Stomach (tissue), 4 donors: ENCODE measurements around the gene BTBD17.

ENCODE experiments used
- CTCF ChIP-seq, 7 experiments: fragments of 450-650 bp in 4 of 7; fragments of 200-600 bp in 3 of 7; sonication (generic) in 3 of 7; IDR thresholded peaks; one replicate each; pipeline ENCODE4 v1.5.1; 2016 to 2019; ENCODE audit warnings: antibody characterized with exemption in 7 of 7, control low read depth in 2 of 7, mild to moderate bottlenecking in 1 of 7
- EP300 ChIP-seq: sonication (generic); formaldehyde crosslinking; IDR thresholded peaks from one replicate; pipeline ENCODE4 v1.6.1; 2017; ENCODE audit warnings: antibody characterized with exemption
- POLR2A ChIP-seq, 4 donors: fragments of 450-650 bp; IDR thresholded peaks; one replicate each; pipeline ENCODE4 v1.6.1; 2016; ENCODE audit warnings: antibody characterized with exemption in 4 of 4, control low read depth in 2 of 4, mild to moderate bottlenecking in 1 of 4, moderate library complexity in 1 of 4
- POLR2AphosphoS5 ChIP-seq, 3 donors: sonication (generic); formaldehyde crosslinking; IDR thresholded peaks; one replicate each; pipeline ENCODE4 v1.6.1; 2016; ENCODE audit warnings: antibody characterized with exemption in 3 of 3

- no peak for TF ChIP-seq POLR2A (IDR thresholded peaks at IDR 0.05)
- no peak for TF ChIP-seq CTCF (IDR thresholded peaks at IDR 0.05)
- no peak for TF ChIP-seq POLR2AphosphoS5 (IDR thresholded peaks at IDR 0.05)
- no peak for TF ChIP-seq EP300
These were observed 23.5 kb upstream of the BTBD17 start for GRCh38 chr17:74385201-74385600.
